GM19455 (cell line): ENCODE results near the gene CFAP61.

Experiments
- ATAC-seq: cut with Tn5 transposase; IDR thresholded peaks from one replicate; pipeline ENCODE4 v1.9.1; 2021; ENCODE audit not compliant: unreplicated experiment

CFAP61 gene

DNA sequence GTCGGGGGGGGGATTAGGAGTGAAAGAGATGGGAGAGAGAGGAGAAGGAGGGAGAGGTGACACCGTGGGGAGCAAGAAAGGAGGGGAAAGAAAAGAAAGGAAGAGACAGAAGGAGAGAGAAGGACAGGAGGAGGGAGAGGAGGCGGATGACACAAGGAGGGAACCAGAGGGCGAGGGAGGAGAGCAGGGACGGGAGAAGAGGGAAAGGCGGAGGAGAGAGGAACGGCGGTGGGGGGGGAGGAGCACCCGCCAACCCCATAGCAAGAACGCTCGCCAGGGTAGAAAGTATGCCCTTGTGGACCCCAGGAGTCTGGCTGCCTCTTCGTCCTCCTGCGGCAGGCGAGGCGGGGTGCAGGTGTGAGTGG lies 311.1 kb downstream of the CFAP61 start:
- ATAC-seq, result no peak

DNA sequence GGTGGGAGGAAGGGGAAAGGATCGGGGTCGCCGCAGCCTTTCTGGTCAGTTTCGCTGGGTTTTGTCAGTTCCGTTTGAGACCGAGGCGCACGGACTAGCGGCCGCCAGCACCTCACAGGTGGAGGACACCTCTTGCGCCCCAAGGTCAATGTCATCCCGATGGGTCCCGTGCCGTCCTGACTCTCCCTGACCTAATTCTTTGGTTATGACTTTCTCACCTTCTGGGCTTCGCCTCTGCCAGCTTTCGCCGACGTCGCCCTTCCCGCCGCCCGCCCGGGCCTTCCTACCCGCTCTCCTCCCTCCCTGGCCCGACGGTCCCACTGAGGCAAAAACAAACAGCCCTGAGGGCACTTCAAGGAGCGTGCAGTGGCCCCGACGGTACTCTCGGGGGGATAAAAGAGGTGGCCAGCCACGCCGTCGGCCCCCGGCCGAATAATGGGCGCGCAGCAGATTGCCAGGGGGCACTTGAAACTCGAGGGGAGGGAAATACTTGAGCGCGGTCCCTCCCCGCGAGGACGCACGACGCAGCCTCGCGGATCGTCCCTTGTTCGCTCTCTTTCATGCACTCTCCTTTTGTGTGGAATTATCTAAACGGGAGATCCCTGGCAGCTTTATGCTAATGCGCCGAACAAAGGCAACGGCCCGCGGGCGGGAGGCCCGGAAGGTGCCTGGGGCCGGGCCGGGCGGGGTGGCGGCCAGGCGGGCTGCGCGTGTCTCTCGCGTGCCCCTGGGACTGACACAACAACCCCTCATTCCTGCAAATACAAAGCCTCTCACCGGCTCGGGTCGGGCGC lies 311.7 kb downstream of the CFAP61 start:
- no peak for ATAC-seq

DNA sequence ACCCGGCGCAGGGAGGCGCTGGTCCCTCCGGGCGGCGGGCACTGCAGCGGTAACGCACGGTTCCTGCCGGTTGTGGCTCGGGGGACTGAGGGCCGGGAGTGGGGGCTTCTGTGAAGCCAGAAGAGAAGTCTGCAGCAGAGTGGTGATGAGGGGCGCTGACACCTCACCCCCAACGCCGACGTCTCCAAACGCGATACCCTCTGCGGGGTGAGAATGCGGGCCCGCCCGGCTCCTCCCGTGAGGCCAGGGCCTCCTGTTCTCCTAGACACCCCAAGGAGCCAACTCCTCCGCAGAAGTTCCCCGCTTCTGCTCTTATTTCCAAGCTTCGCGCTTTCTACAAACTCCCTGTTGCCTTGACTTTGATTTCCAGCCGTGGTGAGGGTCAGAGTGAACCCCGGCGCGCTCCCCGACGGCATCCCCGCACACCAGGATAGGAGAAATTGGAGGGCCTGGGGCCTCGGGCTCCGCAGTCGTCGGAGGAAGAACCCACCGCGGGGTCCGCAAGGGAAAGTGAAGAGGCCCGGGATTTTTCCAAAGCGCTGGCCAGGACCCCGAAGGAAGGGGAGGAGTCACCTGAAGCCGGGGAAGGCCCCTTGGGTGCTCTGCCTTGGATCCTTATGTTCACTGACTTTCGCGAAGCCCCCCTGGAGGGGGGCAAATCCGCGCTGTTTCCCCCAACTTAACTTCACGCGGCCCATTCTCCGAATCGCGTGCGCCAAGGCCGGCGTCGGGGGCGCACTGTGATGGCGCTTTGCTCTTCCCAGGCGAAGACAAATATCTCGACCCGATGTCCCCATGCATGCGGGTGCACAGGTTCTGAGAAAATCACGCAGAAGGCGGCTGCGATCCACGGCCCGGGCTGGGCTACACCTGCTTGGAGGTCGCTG lies 312.5 kb downstream of the CFAP61 start:
- ATAC-seq, result no peak

DNA sequence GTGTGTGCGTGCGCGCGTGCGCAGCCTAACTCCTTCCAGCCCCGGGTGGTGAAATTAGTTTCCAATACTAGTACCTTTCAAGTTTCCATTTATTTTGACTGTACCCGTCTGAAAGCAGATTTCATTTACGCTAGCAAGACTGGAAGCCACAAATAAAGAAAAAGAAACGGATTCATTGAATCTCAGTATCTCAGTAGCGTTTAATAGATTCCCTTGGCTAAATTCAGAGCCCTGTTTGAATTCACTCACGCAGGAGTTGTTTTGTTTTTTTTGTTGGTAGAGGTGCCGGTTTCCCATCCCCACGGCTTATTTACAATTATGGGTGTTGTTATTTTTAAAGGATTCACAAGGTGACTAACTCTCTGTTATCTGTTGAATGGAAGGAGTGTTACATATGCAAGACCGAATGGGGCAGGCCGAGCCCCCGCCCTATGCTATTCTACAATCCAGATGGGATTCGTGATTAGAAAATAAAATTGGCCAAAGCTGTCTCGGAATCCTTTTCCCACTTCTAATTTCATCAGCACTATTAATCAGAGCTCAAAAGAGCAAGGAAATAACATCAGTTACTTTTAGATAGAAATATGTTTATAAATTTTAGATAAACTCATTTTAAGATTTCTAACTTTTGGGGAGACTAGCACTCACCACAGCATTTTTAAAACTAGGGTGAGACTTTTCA lies 313.3 kb downstream of the CFAP61 start:
- ATAC-seq, result no peak

DNA sequence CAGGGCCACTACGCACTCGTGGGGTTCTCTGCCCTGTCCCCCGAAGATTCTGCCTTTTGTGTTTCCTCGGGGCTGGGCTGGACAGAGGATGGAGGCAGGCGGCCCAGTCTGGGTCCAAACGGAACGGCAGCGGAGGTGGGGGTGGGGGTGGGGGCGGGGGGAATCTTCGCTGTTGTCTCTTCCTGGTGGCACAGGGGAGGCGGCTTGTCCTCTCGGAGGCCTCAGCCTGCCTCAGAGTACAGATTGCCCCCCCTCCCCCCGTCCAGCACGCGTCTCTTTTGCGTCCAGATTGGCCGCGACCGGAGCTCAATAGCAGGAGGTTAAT lies 314.2 kb downstream of the CFAP61 start:
- no peak for ATAC-seq

DNA sequence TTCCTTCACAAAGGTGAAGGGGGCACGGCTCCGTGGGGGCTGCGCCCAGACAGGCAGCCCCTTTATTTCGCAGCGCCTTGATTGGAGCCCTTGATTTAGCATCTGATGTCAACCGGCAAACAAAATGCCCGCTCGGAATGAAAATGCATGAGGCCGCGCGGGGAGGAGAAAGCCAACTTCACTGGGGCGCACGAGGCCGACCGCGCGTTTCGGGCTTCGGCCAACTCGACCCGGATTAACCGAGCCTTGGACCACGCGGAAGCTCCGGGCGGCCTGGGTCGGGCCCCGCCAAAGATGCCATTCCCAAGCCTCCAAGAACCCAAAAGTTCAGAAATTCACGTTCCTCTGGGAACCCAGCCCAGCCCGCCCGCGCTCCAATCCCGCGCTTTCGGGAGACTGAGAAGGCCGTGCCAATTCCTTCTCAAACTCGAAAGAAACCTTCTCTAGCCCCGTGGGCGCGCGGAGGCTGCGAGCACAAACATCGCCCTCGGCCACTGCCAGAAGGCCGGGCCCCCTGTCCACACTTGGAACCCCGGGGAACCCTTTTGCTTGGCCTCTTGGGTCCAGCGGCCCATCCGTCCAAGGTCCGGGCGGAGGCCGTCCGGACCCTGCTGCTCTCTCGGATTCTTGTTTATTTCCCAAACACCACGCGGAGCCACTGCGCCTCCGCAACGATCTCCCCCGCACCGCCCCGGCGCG lies 314.7 kb downstream of the CFAP61 start:
- no peak for ATAC-seq

DNA sequence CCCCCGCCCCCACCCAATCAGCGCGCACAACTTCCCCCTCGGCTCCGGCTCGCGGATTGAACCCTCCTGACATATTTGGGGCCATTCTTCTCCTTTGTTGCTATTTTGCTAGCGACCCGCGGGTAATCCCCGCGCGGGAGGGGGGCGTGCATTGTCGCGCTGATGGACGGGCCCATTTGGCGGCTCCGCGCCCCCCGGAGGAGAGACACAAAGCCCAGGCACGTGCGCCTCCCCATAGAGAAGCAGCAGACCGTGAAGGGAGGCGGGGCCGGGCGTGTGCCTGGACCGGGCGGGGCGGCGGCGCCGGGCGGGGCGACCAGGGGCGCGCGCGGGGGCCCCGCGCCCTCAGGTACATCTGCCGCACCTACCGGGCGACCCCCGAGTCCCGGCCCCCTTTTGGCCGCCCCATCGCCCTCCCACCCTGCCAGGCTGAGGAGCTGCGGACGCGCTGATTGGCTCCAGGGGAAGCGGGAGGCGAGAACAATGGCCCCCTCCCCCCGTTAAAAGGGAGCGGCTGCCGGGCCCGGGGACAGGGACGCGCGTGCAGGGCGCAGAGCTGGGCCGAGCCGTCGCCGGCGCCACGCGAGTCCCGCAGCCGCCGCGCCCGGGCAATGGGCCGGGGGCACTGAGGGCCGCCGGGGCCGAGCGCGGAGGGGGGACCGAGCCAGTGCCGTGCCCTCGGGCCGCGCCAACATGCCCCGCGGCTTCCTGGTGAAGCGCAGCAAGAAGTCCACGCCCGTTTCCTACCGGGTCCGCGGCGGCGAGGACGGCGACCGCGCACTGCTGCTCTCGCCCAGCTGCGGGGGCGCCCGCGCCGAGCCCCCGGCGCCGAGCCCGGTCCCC lies 315.5 kb downstream of the CFAP61 start, which contains the start of gene INSM1:
INSM1 (plus strand) TSS at position 530 of the 843 bp plus-strand sequence; CDS start at position 694, 164 bp downstream.
- no peak for ATAC-seq

DNA sequence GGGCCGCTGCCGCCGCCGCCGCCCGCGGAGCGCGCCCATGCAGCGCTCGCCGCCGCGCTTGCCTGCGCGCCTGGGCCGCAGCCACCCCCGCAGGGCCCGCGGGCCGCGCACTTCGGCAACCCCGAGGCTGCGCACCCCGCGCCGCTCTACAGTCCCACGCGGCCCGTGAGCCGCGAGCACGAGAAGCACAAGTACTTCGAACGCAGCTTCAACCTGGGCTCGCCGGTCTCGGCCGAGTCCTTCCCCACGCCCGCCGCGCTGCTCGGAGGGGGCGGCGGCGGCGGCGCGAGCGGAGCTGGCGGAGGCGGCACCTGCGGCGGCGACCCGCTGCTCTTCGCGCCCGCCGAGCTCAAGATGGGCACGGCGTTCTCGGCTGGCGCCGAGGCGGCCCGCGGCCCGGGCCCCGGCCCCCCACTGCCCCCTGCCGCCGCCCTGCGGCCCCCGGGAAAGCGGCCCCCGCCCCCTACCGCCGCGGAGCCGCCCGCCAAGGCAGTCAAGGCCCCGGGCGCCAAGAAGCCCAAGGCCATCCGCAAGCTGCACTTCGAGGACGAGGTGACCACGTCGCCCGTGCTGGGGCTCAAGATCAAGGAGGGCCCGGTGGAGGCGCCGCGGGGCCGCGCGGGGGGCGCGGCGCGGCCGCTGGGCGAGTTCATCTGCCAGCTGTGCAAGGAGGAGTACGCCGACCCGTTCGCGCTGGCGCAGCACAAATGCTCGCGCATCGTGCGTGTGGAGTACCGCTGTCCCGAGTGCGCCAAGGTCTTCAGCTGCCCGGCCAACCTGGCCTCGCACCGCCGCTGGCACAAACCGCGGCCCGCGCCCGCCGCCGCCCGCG lies 316.3 kb downstream of the CFAP61 start:
- ATAC-seq, result no peak

DNA sequence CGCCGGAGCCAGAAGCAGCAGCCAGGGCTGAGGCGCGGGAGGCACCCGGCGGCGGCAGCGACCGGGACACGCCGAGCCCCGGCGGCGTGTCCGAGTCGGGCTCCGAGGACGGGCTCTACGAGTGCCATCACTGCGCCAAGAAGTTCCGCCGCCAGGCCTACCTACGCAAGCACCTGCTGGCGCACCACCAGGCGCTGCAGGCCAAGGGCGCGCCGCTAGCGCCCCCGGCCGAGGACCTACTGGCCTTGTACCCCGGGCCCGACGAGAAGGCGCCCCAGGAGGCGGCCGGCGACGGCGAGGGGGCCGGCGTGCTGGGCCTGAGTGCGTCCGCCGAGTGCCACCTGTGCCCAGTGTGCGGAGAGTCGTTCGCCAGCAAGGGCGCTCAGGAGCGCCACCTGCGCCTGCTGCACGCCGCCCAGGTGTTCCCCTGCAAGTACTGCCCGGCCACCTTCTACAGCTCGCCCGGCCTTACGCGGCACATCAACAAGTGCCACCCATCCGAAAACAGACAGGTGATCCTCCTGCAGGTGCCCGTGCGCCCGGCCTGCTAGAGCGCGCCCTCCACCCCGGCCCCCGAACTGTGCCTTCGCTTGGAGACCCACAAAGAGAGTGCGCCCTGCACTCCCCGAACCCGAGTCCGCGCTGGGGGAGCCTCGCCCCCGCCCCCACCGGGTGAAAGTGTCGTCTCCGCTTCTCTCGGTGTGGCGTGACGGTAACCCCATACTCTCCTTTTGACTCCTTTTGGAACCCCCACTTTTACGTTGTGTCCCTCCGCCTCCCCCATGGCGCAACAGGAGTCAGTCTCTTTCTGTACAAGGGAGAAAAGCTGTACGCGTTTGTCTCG lies 317.1 kb downstream of the CFAP61 start:
- no peak for ATAC-seq

DNA sequence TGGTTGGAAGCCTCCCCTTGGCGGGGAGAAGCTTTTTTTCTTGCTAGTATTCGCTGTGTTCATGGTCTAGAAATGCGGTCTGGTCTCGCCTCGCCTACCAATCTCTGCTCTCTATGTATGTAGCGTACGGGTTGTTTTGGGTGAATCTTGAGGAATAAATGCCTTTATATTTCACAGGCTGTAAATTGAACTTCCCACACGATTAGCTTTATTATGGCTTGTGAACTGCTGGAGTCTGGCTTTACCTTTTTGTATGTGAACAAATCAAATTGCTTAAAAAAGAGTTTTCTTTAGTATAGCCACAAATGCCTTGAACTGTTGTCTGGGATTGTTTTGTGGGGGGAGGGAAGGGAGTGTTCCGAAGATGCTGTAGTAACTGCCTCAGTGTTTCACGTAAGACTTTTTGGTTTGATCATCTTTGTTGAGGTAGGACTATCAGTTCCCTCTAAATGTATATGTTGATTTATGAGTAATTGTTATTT lies 317.8 kb downstream of the CFAP61 start:
- ATAC-seq, result no peak

DNA sequence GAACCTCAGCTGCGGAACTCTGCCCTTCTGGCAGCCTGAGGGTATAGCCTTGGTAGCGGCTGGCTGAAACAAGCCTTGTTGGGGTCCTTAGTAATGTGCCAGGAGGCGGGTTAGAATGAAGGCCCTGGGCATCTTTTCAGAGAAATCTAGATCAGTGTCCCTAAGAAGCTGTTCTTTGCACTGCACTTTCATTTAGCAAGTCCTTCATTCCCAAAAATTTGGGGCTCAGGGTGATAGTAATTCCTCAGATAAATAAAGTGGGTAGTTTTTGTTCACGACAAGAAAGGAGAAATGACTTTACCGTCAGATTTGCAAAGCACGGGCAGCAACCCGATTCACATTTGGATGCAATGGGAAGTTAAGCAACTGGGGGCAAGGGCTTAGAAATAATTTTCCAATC lies 318.8 kb downstream of the CFAP61 start:
- ATAC-seq, result no peak

DNA sequence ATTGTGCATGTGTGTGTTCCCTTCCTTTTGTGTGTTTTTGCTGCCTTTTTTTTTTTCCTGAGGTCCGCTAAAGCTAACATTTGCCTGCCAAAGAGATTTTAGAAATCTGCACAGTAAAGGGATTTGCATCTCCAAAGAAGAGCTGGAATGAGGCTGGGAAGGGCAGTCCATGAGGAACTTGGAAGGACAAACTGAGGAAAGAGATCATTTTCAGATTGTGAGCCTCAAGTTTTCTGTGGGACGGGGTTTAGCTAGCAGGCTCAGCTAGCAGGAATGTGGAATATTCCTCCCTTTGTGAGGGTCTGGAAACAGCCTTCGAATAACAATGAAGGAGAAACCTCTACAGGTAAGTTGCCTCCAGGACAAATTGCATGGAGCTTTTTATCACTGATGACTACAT lies 319.3 kb downstream of the CFAP61 start:
- ATAC-seq, result no peak

DNA sequence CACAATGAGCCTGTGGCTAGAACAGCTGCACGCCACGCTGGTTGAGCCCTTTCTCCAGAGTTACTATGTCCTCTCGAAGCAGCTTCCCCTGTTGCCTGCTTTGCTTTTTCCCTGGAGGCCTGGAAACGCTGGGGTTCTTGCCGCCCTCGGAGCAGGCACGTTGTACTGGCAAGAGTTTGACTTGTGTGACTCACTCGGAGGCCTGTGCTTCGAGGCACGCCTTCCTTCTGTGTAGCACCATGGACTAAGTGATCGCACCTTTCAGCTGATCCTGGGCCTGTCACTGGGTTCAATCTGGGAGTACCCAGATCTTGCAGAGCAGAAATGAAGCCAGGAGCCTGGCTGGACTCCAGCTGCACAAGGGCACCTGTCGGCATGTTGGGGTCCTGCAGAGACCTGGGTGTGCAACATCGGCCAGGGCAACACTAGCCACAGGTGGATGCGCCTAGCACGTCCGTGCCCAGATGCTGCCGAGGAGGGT lies 320.8 kb downstream of the CFAP61 start:
- no peak for ATAC-seq

DNA sequence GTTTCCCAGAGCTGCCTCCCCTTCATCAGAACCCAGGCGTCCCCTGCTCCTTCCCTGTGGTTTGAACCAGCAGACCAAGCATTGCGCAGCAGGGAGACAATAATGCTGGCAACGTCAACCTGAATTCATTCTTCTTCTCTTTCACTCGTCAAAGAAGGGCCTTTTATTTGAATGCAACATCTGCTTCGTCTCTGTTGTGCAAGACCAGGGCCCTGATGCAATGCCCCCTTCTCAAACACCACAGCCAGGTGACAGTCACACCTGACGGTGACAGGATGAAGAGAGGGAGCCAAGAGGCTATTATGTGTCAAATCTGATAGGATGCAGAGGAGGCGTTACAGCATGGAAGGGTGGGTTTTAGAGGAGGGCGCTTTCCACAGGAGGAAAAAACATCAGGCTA lies 323.5 kb downstream of the CFAP61 start:
- ATAC-seq, result no peak

DNA sequence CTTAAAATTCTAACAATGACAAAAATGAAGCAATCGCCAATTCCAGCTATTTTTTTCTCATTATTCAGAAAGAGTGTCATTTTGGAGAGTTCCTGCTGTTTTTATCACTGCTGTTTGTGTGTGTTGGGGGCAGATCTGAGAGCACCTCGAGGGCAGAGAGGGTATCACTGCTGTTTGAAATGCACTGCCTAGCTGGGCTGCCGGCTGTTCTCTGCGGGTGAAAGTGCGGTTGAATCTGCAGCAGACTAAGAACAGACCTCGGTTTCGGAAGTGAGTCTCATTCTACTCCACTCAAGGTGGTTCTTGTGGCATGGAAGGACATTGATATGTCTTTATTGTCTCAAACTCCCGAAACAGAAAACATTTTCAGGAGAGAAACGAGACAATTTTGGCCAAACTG lies 333.9 kb downstream of the CFAP61 start:
- ATAC-seq, result no peak

DNA sequence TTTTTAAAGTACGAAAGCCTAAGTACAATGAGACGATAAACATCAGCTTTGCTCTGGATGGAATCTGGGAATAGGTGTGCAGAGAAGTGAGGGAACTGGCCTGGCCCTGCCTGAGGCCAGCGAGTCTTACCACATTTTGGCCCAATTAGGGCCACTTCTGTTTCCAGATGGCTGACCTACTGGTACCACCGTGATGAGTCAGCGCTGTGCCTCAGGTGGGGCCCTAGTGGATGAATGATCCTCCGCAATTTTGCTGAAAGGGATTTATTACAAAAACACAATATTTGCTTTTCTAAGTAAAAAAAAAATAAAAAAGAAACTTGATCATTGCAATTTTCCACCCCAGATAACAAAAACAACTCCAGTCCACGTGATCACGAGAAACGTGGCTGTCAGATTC lies 338.1 kb downstream of the CFAP61 start:
- ATAC-seq, result no peak

DNA sequence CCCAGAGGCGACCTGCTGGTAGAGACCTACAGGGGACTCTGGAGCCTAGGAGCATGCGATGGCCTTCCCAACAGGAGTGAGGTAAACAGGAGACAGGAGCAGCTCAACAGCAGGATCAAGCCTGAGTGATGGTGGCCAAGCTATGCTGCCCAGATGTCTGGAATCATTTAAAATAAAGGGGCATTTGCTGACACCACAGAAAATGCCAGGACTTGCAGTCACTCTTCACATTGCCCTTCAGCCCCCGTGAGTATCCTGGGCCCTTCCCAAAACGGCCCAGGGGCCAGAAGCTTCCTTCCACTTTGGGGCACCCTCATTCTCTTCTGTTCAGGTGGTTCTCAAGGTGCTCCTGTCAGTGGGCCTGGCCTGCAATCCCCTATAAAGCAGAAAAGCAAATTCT lies 338.8 kb downstream of the CFAP61 start:
- ATAC-seq, result no peak

DNA sequence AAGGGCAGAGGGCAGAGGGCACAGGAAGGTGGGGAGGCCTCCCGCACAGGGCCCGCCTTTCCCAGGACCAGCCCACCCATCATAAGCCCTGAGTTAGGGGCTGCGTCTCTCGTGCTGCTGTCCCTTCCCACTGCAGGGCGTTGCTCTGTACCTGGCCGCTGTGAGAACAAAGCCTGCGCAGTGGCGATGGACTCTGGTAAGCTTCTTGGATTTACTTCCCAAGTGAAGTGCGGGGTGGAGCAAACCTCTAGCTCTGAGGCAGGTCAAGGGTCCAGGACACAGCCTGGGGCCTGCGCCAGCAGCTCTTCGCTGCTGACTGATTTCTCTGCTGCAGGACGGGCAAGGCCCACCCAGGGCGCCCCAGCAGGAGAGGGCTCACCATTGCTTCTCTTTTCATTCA lies 339.4 kb downstream of the CFAP61 start:
- ATAC-seq, result no peak
